Lung (tissue), 16 donors: Measurements from ENCODE around the gene PPP1R1A. TPM values are rescaled to one million over a fixed set of nuclear protein-coding genes. Genes with fewer than 3 reads are reported as not detected.
A peak's percentile ranks its signal among the peaks of the same experiment; 100 is the strongest.

Source experiments
- ATAC-seq: fragments of 200-7000 bp; cut with Tn5 transposase; one replicate; pipeline ENCODE4 v1.9.1; 2020; ENCODE audit warnings: moderate number of reproducible peaks; ENCODE audit not compliant: insufficient read depth, low FRiP score
- DNase-seq, 3 donors: peaks; one replicate each; pipeline ENCODE4 v3.0.0-alpha.2; 2013 to 2017
- H3K27ac ChIP-seq, 2 donors: one replicate each; pipeline ENCODE4 v1.5.1; 2013; ENCODE audit warnings: mild to moderate bottlenecking in 2 of 2, moderate library complexity in 2 of 2, control low read depth in 1 of 2, inconsistent platforms in 1 of 2, low read depth in 1 of 2, low read length in 1 of 2
- H3K27me3 ChIP-seq, 3 donors: one replicate each; pipeline ENCODE4 v1.5.1; 2013; ENCODE audit warnings: low read length in 2 of 3; ENCODE audit not compliant: control insufficient read depth in 3 of 3, insufficient read depth in 3 of 3
- H3K36me3 ChIP-seq, 4 donors: one replicate each; pipeline ENCODE4 v1.5.1; 2013; ENCODE audit warnings: low read length in 4 of 4, mild to moderate bottlenecking in 1 of 4, moderate library complexity in 1 of 4; ENCODE audit not compliant: control insufficient read depth in 4 of 4, insufficient read depth in 4 of 4
- H3K4me1 ChIP-seq, 5 donors: one replicate each; pipeline ENCODE4 v1.5.1; 2013; ENCODE audit warnings: low read length in 5 of 5, mild to moderate bottlenecking in 2 of 5, moderate library complexity in 1 of 5; ENCODE audit not compliant: control insufficient read depth in 5 of 5, insufficient read depth in 5 of 5
- H3K4me3 ChIP-seq: one replicate; pipeline ENCODE4 v1.5.1; 2013; ENCODE audit warnings: mild to moderate bottlenecking, control low read depth, moderate library complexity
- H3K9ac ChIP-seq, 2 donors: one replicate each; pipeline ENCODE4 v1.5.1; 2013; ENCODE audit warnings: low read length in 2 of 2, control low read depth in 1 of 2; ENCODE audit not compliant: insufficient read depth in 1 of 2
- H3K9me3 ChIP-seq, 4 donors: one replicate each; pipeline ENCODE4 v1.5.1; 2013; ENCODE audit warnings: low read length in 3 of 4, mild to moderate bottlenecking in 1 of 4, moderate library complexity in 1 of 4; ENCODE audit not compliant: control insufficient read depth in 4 of 4, insufficient read depth in 3 of 4
- CTCF ChIP-seq: IDR thresholded peaks from 2 replicates; pipeline ENCODE4 v1.5.1; 2012; ENCODE audit warnings: mild to moderate bottlenecking; ENCODE audit errors: control extremely low read depth, extremely low read depth
- WGBS, 2 donors: extraction: QIAGEN DNeasy Blood & Tissue Kit; methylation state at CpG; one replicate each; pipeline ENCODE4 v1.1.7; 2013; 5-methylcytosine and 5-hydroxymethylcytosine counted together
- long read RNA-seq, 5 donors: transcript quantifications; one replicate each; lab custom pipeline, GENCODE V29; 2026
- polyA plus RNA-seq, 2 donors: library from polyadenylated mRNA; stranded (reverse); fragments of 200-250 nt; gene quantifications; one replicate each; pipeline ENCODE4 v1.2.1, GENCODE V29; 2013
- total RNA-seq, 2 donors: library from RNA; depleted of rRNA in 1 of 2; stranded (reverse); fragments of >200 nt in 1 of 2; gene quantifications; one replicate each; pipeline ENCODE4 v1.2.1, GENCODE V29; 2014 to 2021
- donor health status: control.
- donor health status: control.
- donor health status: Bipolar disorder and iron deficiency.
- donor health status: healthy.
- donor health status: DM: yes; HTN: yes; CAD: no.

The PPP1R1A gene, protein sequence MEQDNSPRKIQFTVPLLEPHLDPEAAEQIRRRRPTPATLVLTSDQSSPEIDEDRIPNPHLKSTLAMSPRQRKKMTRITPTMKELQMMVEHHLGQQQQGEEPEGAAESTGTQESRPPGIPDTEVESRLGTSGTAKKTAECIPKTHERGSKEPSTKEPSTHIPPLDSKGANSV
- total RNA-seq (under 1 TPM; 0.65 to 0.98 TPM), polyA plus RNA-seq (under 1 TPM; 0.15 to 0.73 TPM)
- long read RNA-seq, donor 1, partial matches to known transcripts, result 0 of 1 reads
- long read RNA-seq, donor 1, other reads (novel, unspliced or antisense), result 0 of 1 reads
- long read RNA-seq, donor 2, partial matches to known transcripts, result 0 of 1 reads
- long read RNA-seq, donor 2, other reads (novel, unspliced or antisense), result 0 of 1 reads
- long read RNA-seq, donor 3, result 0 reads
- long read RNA-seq, donor 4, partial matches to known transcripts, result 0 of 1 reads
- long read RNA-seq, donor 4, other reads (novel, unspliced or antisense), result 0 of 1 reads
- long read RNA-seq, donor 5, partial matches to known transcripts, result 0 of 1 reads
- long read RNA-seq, donor 5, other reads (novel, unspliced or antisense), result 0 of 1 reads

- Histone ChIP-seq H3K36me3 (no peaks in the 10 kb centered on the region), H3K4me3 (no peak within 1 kb of the TSS), H3K9ac (no peak within 1 kb of the TSS), H3K27ac (peak within 1 kb of the TSS in 1 of 2 donors; percentile 27), H3K27me3 (peaks cover 0 to 45% (median 25%) of the 10 kb centered on the region in 3 donors), H3K4me1 (peaks cover 0 to 12% (median 9%) of the 10 kb centered on the region in 5 donors), H3K9me3 (peaks cover 0 to 2% (median 0%) of the 10 kb centered on the region in 4 donors)
- no peak for ATAC-seq
- no peak for TF ChIP-seq CTCF
- 3% methylated on average over 48 to 77 of the region's 77 CpGs for WGBS, 2 donors
- DNase-seq, result peak in 2 of 3 donors; percentile 22 to 34
These were observed at the start of gene PPP1R1A for GRCh38 chr12:54588110-54588889. PPP1R1A (minus strand) TSS chr12:54588659; CDS start chr12:54588488, 171 bp downstream.

DNA sequence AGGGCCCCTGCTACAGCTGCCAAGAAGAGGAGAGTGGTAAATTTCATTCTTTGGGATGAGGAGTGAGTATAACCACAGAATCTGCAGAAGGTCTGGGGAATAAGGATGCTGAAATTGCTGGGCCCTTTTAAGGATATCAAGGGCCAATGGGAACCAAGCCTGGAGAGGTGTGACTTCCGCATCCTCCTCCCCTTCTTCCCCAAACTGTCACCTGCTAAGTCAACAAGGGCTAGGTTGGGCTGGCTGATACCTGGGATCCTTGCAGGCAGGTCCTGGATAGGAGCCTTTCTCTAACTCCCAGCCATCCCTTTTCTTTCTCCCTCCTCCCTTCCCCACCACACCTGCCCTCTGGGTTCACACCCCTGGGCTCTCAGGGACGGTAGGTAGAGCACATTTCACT is 46.3 kb upstream of the PPP1R1A start, which contains the start of gene LACRT:
LACRT (minus strand) TSS at position 101 of the 400 bp plus-strand sequence; CDS start at position 47, 54 bp downstream.
- Histone ChIP-seq H3K36me3 (no peaks in the 10 kb centered on the region), H3K9ac (no peak within 1 kb of the TSS), H3K4me1 (no peaks in the 10 kb centered on the region), H3K9me3 (peaks cover 0 to 2% (median 0%) of the 10 kb centered on the region in 4 donors), H3K4me3 (no peak within 1 kb of the TSS), H3K27ac (no peak within 1 kb of the TSS), H3K27me3 (no peaks in the 10 kb centered on the region)
- TF ChIP-seq CTCF, result no peak
- DNase-seq (no peak), ATAC-seq (no peak)
- WGBS, 2 donors, result 83 to 86% methylated on average over 2 of the region's 2 CpGs

GRCh38 chr12:54631988-54632728 is 43.7 kb upstream of the PPP1R1A start:
- Histone ChIP-seq H3K4me1 (no peaks in the 10 kb centered on the region), H3K27me3 (no peaks in the 10 kb centered on the region), H3K27ac (no peak overlapping the region), H3K36me3 (no peaks in the 10 kb centered on the region), H3K9me3 (peaks cover 0 to 10% (median 0%) of the 10 kb centered on the region in 4 donors), H3K9ac (no peak overlapping the region), H3K4me3 (no peak overlapping the region)
- 63 to 71% methylated on average over 8 of the region's 8 CpGs for WGBS, 2 donors
- no peak for TF ChIP-seq CTCF
- ATAC-seq, result no peak
- DNase-seq, result no peak
